NCI-H1105 treated with DMSO at 0.1 percent for 48 hours (cell line): ENCODE measurements around the gene LRRN4CL.

Experiments used
- DNase-seq: peaks from one replicate; lab custom pipeline; 2025; lab: John Stamatoyannopoulos, UW

LRRN4CL gene

DNA sequence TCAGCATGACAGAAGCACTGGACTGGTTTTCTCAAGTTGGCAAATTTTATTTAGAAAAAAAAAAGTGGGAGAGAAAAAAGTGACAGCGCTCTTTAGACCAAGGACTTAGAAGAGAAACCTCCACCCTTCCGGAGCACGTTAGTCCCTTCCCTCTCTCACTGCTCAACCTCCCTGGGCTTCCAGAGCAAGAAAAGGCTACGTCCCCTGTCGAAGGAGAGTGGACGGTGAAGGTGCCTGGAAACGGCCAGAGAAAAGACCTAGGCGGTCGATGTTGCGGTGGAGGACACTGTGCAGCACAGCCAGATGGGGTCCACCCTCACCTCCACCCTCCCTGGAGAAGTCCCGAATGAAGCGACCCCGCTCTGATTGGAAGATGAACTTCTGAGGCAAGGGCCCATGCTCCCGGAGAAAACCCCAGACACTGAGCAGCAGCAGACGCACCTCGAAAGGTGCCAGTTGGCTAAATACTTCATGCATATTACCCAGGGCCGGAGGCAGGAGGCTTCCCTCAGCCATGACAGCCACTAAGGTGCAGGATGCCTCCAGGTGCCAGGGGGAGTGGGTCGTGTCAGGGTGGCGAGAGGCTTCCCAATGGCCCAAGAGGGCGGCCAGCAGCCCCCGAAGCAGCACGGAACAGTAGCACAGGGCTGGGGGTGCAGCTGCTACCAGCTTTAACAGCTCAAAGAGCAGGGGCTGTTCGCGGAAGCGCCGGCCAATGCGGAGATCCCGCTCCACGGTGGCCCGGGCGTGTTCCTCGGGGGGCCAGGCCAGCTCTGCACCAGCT is 42.3 kb downstream of the LRRN4CL start:
- no peak for DNase-seq

DNA sequence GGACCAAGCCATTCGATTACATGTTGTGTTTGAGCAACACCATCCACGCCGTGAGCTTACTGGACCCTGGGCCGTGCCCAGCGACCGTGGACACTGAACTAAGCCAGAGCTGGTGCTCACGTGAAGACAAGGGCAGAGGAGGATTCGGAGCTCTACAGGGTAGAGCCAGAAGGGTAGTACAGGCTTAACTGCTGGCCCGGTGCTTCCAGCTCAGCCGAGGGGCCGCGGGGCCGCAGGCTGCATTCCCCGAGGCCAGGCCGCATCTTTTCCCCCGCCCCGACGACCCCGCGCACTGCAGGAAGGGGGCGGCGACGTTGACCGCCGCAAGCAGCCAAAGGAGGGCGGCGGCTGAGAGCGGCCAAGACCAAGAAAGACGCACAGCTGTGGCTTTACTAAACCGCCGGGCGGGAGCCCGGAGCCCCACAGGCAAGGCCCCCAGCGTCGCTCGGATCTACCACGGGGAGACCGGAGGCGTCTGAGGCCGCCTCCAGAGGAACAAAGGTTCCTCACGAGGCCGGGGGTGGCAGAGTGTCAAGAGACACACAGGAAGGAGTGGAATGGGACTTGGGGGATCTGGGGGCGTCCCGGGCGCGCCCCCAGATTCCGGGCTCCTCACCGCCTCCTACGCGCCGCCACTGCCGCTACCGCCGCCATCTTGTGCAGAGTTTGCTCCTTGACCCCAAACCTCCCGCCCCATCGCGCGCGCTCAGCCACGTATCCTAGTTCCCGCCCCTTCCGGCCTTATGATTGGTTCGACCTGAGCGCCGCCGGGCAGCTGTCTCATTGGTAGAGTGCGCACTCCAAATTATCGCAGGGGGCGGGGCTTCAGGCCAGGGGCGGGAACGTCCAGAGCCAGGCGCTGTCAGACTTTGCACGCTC is 43.1 kb downstream of the LRRN4CL start, which contains the start of gene GANAB:
TSS of gene GANAB (minus strand) at position 668 of the 879 bp plus-strand sequence. CDS start at position 654, 14 bp downstream.
- DNase-seq, result peak; percentile 97

DNA sequence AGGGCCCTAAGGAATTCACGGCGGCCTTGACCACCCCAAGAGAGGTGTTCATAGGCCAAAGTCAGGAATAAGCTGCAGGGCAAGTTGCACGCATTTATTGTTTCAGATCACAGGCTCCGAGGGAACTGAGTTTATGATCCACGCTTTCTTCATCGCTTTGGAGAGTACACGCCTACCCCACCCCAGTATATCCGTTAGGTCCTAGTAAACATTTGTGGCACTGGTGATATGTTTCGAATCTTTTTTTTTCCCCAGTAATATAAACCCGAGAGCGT is 43.7 kb downstream of the LRRN4CL start:
- no peak for DNase-seq

DNA sequence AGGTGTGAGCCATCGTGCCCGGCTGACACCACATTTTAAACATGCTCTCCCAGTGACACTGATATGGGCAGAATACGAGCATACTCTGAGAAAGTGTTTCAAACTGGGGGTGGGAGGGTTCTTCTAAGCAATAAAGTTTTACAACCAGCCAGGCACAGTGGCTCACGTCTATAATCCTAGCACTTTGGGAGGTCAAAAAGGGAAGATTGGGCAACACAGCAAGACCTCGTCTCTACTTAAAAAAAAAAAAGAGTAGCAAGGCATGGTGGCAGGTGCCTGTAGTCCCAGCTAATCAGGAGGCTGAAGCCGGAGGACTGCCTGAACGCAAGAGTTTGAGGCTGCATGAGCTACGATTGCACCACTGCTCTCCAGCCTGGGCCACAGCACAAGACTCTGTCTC is 45.1 kb downstream of the LRRN4CL start:
- DNase-seq, result no peak
